ENCODE results near the gene TRPV5. TPM values are rescaled to one million over a fixed set of nuclear protein-coding genes. Genes with fewer than 3 reads are reported as not detected.

Gene TRPV5
- total RNA-seq, 1 donor from 2014 or later: not detected

DNA sequence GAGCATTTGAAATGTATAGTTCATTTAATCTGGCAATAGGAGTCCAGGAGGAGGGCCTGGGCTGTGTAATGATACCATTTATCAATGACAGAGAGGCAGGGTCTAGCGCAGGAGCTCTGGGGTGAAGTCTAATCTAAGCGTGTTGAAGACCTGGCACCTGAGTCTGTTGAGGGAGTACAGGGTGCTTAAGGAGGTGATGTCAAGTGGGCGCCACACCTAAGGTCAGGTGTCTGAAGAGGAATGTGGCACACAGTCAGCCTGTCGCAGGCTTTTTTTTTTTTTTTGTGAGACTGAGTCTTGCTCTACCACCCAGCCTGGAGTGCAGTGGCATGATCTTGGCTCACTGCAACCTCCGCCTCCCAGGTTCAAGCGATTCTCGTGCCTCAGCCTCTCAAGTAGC, 8.0 kb upstream of the TRPV5 start:
- no peaks in the 10 kb centered on the region for H3K4me1 Mint-ChIP-seq (ENCODE audit: unreplicated experiment)
- DNase-seq (ENCODE audit: extremely low spot score, unreplicated experiment): no peak
- peaks cover 3% of the 10 kb centered on the region for H3K9me3 Mint-ChIP-seq (ENCODE audit: unreplicated experiment)
- H3K36me3 Mint-ChIP-seq (ENCODE audit: unreplicated experiment): no peaks in the 10 kb centered on the region
- no peak overlapping the region for H3K27ac Mint-ChIP-seq (ENCODE audit: unreplicated experiment)
- H3K27me3 Mint-ChIP-seq (ENCODE audit: unreplicated experiment): no peaks in the 10 kb centered on the region
- H3K4me3 Mint-ChIP-seq (ENCODE audit: unreplicated experiment): no peak overlapping the region
- TF ChIP-seq CTCF (IDR thresholded peaks at IDR 0.05): no peak

- Mint-ChIP-seq H3K4me3 (ENCODE audit: unreplicated experiment) (no peak overlapping the region), H3K27me3 (ENCODE audit: unreplicated experiment) (no peaks in the 10 kb centered on the region), H3K27ac (ENCODE audit: unreplicated experiment) (no peak overlapping the region), H3K9me3 (ENCODE audit: unreplicated experiment) (peaks cover 3% of the 10 kb centered on the region), H3K36me3 (ENCODE audit: unreplicated experiment) (no peaks in the 10 kb centered on the region), H3K4me1 (ENCODE audit: unreplicated experiment) (no peaks in the 10 kb centered on the region)
- no peak for TF ChIP-seq CTCF (IDR thresholded peaks at IDR 0.05)
- DNase-seq (ENCODE audit: extremely low spot score, unreplicated experiment): no peak
Measured at GRCh38 chr7:142940966-142941535, 7.5 kb upstream of the TRPV5 start.

DNA sequence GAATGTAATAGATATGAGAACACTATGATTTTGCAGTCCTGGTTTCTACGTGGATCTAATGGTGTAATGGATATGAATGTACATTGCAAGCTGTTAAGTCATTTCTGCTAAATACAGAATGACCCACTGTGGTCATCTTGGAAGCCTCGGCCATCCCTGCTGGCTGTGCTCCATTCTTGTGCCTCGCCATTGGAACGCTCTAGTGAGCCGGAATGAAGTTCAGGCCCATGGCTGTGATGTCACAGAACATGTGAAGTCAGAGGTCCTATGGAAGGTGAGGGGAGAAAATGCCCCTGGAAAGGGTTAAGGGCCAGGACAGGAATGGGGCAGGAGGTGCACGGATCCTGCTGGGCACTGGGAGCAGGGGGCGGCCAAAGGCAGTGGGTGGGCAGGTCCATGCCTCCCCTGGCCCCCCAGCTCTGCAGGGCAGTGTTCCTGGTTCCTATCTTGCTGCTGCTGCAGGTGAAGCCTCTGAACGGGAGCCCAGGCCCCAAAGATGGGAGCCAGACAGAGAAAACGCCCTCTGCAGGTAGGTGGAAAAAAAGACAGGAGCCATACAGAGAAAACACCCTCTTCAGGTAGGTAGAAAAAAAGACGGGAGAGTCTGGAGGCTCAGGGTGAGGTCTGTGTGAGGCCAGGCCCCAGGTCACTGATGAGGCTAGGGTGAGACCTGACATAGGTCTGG, 5.8 kb upstream of the TRPV5 start, which contains the start of gene LLCFC1:
Gene LLCFC1 (plus strand): TSS at position 259 of the 685 bp plus-strand sequence. CDS start 138 bp downstream, at position 397.
- Mint-ChIP-seq H3K4me3 (ENCODE audit: unreplicated experiment) (no peak within 1 kb of the TSS), H3K27ac (ENCODE audit: unreplicated experiment) (no peak within 1 kb of the TSS)

DNA sequence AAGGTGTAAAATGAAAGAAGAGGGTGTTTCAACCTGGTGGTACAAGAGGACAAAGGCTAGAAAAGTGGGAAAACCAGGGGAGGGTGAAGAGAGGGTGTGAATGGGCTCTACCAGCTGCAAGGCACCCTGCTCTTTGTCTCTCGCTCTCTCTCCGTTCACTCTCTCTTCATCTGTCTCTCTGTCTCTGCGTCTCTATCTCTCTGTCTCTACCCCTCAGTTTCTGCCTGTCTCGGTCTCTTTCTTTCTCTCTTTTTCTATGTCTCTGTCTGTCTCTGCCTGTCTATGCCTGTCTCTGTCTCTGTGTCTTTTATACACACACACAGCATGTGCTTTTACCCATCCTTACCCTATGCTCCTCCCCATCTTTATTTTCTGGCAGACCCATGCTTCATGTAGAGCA, 5.1 kb upstream of the TRPV5 start:
- Mint-ChIP-seq H3K4me3 (ENCODE audit: unreplicated experiment) (no peak overlapping the region), H3K27ac (ENCODE audit: unreplicated experiment) (no peak overlapping the region), H3K9me3 (ENCODE audit: unreplicated experiment) (no peaks in the 10 kb centered on the region), H3K36me3 (ENCODE audit: unreplicated experiment) (no peaks in the 10 kb centered on the region), H3K27me3 (ENCODE audit: unreplicated experiment) (no peaks in the 10 kb centered on the region), H3K4me1 (ENCODE audit: unreplicated experiment) (no peaks in the 10 kb centered on the region)
- TF ChIP-seq CTCF (IDR thresholded peaks at IDR 0.05): no peak
- DNase-seq (ENCODE audit: extremely low spot score, unreplicated experiment): no peak

More for the DNA sequence above, 5.8 kb upstream of the TRPV5 start, which contains the start of gene LLCFC1:
- no peak for TF ChIP-seq CTCF (IDR thresholded peaks at IDR 0.05)
- Mint-ChIP-seq H3K9me3 (ENCODE audit: unreplicated experiment) (no peaks in the 10 kb centered on the region), H3K4me1 (ENCODE audit: unreplicated experiment) (no peaks in the 10 kb centered on the region), H3K36me3 (ENCODE audit: unreplicated experiment) (no peaks in the 10 kb centered on the region), H3K27me3 (ENCODE audit: unreplicated experiment) (no peaks in the 10 kb centered on the region)
- no peak for DNase-seq (ENCODE audit: extremely low spot score, unreplicated experiment)

GRCh38 chr7:142935941-142936565, 2.5 kb upstream of the TRPV5 start:
- Mint-ChIP-seq H3K4me3 (ENCODE audit: unreplicated experiment) (no peak overlapping the region), H3K27me3 (ENCODE audit: unreplicated experiment) (no peaks in the 10 kb centered on the region), H3K27ac (ENCODE audit: unreplicated experiment) (no peak overlapping the region), H3K36me3 (ENCODE audit: unreplicated experiment) (no peaks in the 10 kb centered on the region), H3K9me3 (ENCODE audit: unreplicated experiment) (no peaks in the 10 kb centered on the region), H3K4me1 (ENCODE audit: unreplicated experiment) (no peaks in the 10 kb centered on the region)
- TF ChIP-seq CTCF (IDR thresholded peaks at IDR 0.05): no peak
- no peak for DNase-seq (ENCODE audit: extremely low spot score, unreplicated experiment)
